GM12865 (cell line): ENCODE results near the gene DNM1L.
A peak's percentile ranks its signal among the peaks of the same experiment; 100 is the strongest.

ENCODE experiments used
- DNase-seq: peaks from one replicate; pipeline ENCODE4 v3.0.0; 2010; ENCODE audit warnings: low read depth
- H3K4me3 ChIP-seq: 2 replicates; pipeline ENCODE4 v1.5.1; 2011; ENCODE audit warnings: mild to moderate bottlenecking, low read depth, low read length, control low read depth
- CTCF ChIP-seq: IDR thresholded peaks from 2 replicates; pipeline ENCODE4 v1.5.1; 2011; ENCODE audit warnings: low read length, control low read depth, low read depth, inconsistent platforms; ENCODE audit not compliant: insufficient read depth; ENCODE audit errors: missing control alignments

The DNM1L gene

GRCh38 chr12:32651956-32652210 lies 27.2 kb upstream of the DNM1L start:
- no peak overlapping the region for H3K4me3 ChIP-seq
- no peak for DNase-seq
- TF ChIP-seq CTCF: no peak

GRCh38 chr12:32659908-32660440 lies 19.1 kb upstream of the DNM1L start:
- no peak for DNase-seq
- no peak for TF ChIP-seq CTCF
- H3K4me3 ChIP-seq: no peak overlapping the region

GRCh38 chr12:32661706-32662105 lies 17.4 kb upstream of the DNM1L start:
- no peak for TF ChIP-seq CTCF
- DNase-seq: no peak

GRCh38 chr12:32662665-32663064 lies 16.4 kb upstream of the DNM1L start:
- DNase-seq: no peak
- H3K4me3 ChIP-seq: no peak overlapping the region
- no peak for TF ChIP-seq CTCF

More at GRCh38 chr12:32661706-32662105, 17.4 kb upstream of the DNM1L start:
- H3K4me3 ChIP-seq: no peak overlapping the region

GRCh38 chr12:32666018-32666417 lies 13.1 kb upstream of the DNM1L start:
- H3K4me3 ChIP-seq: no peak overlapping the region
- TF ChIP-seq CTCF: no peak
- DNase-seq: no peak

GRCh38 chr12:32669584-32669983 lies 9.5 kb upstream of the DNM1L start:
- H3K4me3 ChIP-seq: no peak overlapping the region
- TF ChIP-seq CTCF: no peak
- no peak for DNase-seq

GRCh38 chr12:32671930-32672780 lies 6.9 kb upstream of the DNM1L start:
- H3K4me3 ChIP-seq: no peak overlapping the region
- peak; percentile 55 for TF ChIP-seq CTCF
- DNase-seq: peak; percentile 65
